Measurements from ENCODE around the gene KRCC1.

Gene KRCC1

GRCh38 chr2:88016960-88017779 is 38.4 kb downstream of the KRCC1 start:
- H3K36me3 ChIP-seq (ENCODE audit: low read length): no peaks in the 10 kb centered on the region
- peak overlapping the region; percentile 68 for H3K4me3 ChIP-seq (ENCODE audit: insufficient read depth, low read length, poor library complexity, severe bottlenecking)
- H3K9me3 ChIP-seq (ENCODE audit: insufficient read depth, low read length): peaks cover 8% of the 10 kb centered on the region; the same call in 1 of the 2 replicates
- H4K20me1 ChIP-seq (ENCODE audit: low read depth, low read length): no peaks in the 10 kb centered on the region
- H2AFZ ChIP-seq (ENCODE audit: low read depth, low read length, severe bottlenecking): peak overlapping the region; percentile 97
- H3F3A ChIP-seq (ENCODE audit: insufficient read depth): peaks cover 17% of the 10 kb centered on the region
- H3K27ac ChIP-seq (ENCODE audit: low read depth, low read length): peak overlapping the region; percentile 77
- no peaks in the 10 kb centered on the region for H3K79me2 ChIP-seq (ENCODE audit: insufficient read depth, low read length)
- H3K9ac ChIP-seq (ENCODE audit: low read length): peak overlapping the region; percentile 61
- H3K9me2 ChIP-seq (replicated peaks; ENCODE audit: insufficient read depth, low read length): no peaks in the 10 kb centered on the region
- no peak for TF ChIP-seq CTCF (IDR thresholded peaks at IDR 0.05; ENCODE audit: insufficient read depth, low read length, poor library complexity, severe bottlenecking)
- TF ChIP-seq EZH2phosphoT487 (conservative IDR thresholded peaks at IDR 0.05; ENCODE audit: low read length): no peak
- H3K4me2 ChIP-seq (ENCODE audit: low read depth, low read length, poor library complexity, severe bottlenecking): peak overlapping the region; percentile 59
- no peaks in the 10 kb centered on the region for H3K27me3 ChIP-seq (ENCODE audit: low read length)

GRCh38 chr2:88016086-88016959 is 39.3 kb downstream of the KRCC1 start, which contains the start of gene RNU2-63P:
Gene RNU2-63P (minus strand): TSS chr2:88016547.
- Histone ChIP-seq H3K27ac (ENCODE audit: low read depth, low read length) (peak within 1 kb of the TSS; percentile 77), H3K9me3 (ENCODE audit: insufficient read depth, low read length) (peaks cover 8% of the 10 kb centered on the region; the same call in 1 of the 2 replicates), H4K20me1 (ENCODE audit: low read depth, low read length) (no peaks in the 10 kb centered on the region), H3K79me2 (ENCODE audit: insufficient read depth, low read length) (no peaks in the 10 kb centered on the region), H3K27me3 (ENCODE audit: low read length) (no peaks in the 10 kb centered on the region), H3K9me2 (replicated peaks; ENCODE audit: insufficient read depth, low read length) (no peaks in the 10 kb centered on the region), H3K4me3 (ENCODE audit: insufficient read depth, low read length, poor library complexity, severe bottlenecking) (peak within 1 kb of the TSS; percentile 68), H3K36me3 (ENCODE audit: low read length) (no peaks in the 10 kb centered on the region), H3F3A (ENCODE audit: insufficient read depth) (peaks cover 17% of the 10 kb centered on the region), H3K9ac (ENCODE audit: low read length) (peak within 1 kb of the TSS; percentile 61), H2AFZ (ENCODE audit: low read depth, low read length, severe bottlenecking) (peak within 1 kb of the TSS; percentile 97), H3K4me2 (ENCODE audit: low read depth, low read length, poor library complexity, severe bottlenecking) (peak within 1 kb of the TSS; percentile 59)
- TF ChIP-seq EZH2phosphoT487 (conservative IDR thresholded peaks at IDR 0.05; ENCODE audit: low read length): no peak
- TF ChIP-seq CTCF (IDR thresholded peaks at IDR 0.05; ENCODE audit: insufficient read depth, low read length, poor library complexity, severe bottlenecking): no peak

- no peak overlapping the region for H3K4me3 ChIP-seq (ENCODE audit: insufficient read depth, low read length, poor library complexity, severe bottlenecking)
- no peaks in the 10 kb centered on the region for H3K79me2 ChIP-seq (ENCODE audit: insufficient read depth, low read length)
- no peaks in the 10 kb centered on the region for H3K27me3 ChIP-seq (ENCODE audit: low read length)
- no peaks in the 10 kb centered on the region for H3K36me3 ChIP-seq (ENCODE audit: low read length)
- no peak for TF ChIP-seq EZH2phosphoT487 (conservative IDR thresholded peaks at IDR 0.05; ENCODE audit: low read length)
- TF ChIP-seq CTCF (IDR thresholded peaks at IDR 0.05; ENCODE audit: insufficient read depth, low read length, poor library complexity, severe bottlenecking): no peak
- H3F3A ChIP-seq (ENCODE audit: insufficient read depth): peaks cover 13% of the 10 kb centered on the region
- H3K4me2 ChIP-seq (ENCODE audit: low read depth, low read length, poor library complexity, severe bottlenecking): no peak overlapping the region
- no peaks in the 10 kb centered on the region for H3K9me2 ChIP-seq (replicated peaks; ENCODE audit: insufficient read depth, low read length)
- H3K9ac ChIP-seq (ENCODE audit: low read length): no peak overlapping the region
- H3K9me3 ChIP-seq (ENCODE audit: insufficient read depth, low read length): no peaks in the 10 kb centered on the region
- H4K20me1 ChIP-seq (ENCODE audit: low read depth, low read length): no peaks in the 10 kb centered on the region
- H2AFZ ChIP-seq (ENCODE audit: low read depth, low read length, severe bottlenecking): no peak overlapping the region
- H3K27ac ChIP-seq (ENCODE audit: low read depth, low read length): no peak overlapping the region
Measured at GRCh38 chr2:88011011-88011410, 44.6 kb downstream of the KRCC1 start.

Measured in SU-DHL-6 (cell line).